H9 (cell line): ENCODE data around the gene CEP164. TPM values are rescaled to one million over a fixed set of nuclear protein-coding genes. Genes with fewer than 3 reads are reported as not detected.

ENCODE experiments used
- DNase-seq: peaks from one replicate; pipeline ENCODE4 v3.0.0-alpha.2; 2017
- H2AFZ ChIP-seq: one replicate; pipeline ENCODE4 v1.6.1; 2013; ENCODE audit warnings: mild to moderate bottlenecking, low read length, control low read depth, moderate library complexity
- H2AK5ac ChIP-seq: 2 replicates; pipeline ENCODE4 v1.6.1; 2013; ENCODE audit warnings: low read length, control low read depth, mixed read lengths; ENCODE audit not compliant: insufficient read length
- H2BK120ac ChIP-seq: one replicate; pipeline ENCODE4 v1.6.1; 2013; ENCODE audit warnings: low read depth, mild to moderate bottlenecking, low read length, control low read depth, inconsistent platforms; ENCODE audit not compliant: poor library complexity, severe bottlenecking
- H2BK12ac ChIP-seq: 2 replicates; pipeline ENCODE4 v1.6.1; 2013; ENCODE audit warnings: low read length, control low read depth, mixed read lengths, low read depth; ENCODE audit not compliant: insufficient read length
- H2BK15ac ChIP-seq: 2 replicates; pipeline ENCODE4 v1.6.1; 2013; ENCODE audit warnings: low read depth, low read length, control low read depth
- H2BK20ac ChIP-seq: one replicate; pipeline ENCODE4 v1.6.1; 2013; ENCODE audit warnings: low read depth, mild to moderate bottlenecking, low read length, control low read depth, inconsistent platforms; ENCODE audit not compliant: poor library complexity, severe bottlenecking
- H2BK5ac ChIP-seq: 2 replicates; pipeline ENCODE4 v1.6.1; 2013; ENCODE audit warnings: low read length, control low read depth, mixed read lengths; ENCODE audit not compliant: insufficient read length
- H3K14ac ChIP-seq: 2 replicates; pipeline ENCODE4 v1.6.1; 2013; ENCODE audit warnings: low read length, control low read depth; ENCODE audit not compliant: insufficient read depth
- H3K18ac ChIP-seq: 2 replicates; pipeline ENCODE4 v1.6.1; 2013; ENCODE audit warnings: low read depth, mild to moderate bottlenecking, mixed read lengths, low read length, control low read depth; ENCODE audit not compliant: insufficient read length
- H3K23ac ChIP-seq: 2 replicates; pipeline ENCODE4 v1.6.1; 2013; ENCODE audit warnings: low read length, control low read depth, mixed read lengths, low read depth; ENCODE audit not compliant: insufficient read length
- H3K23me2 ChIP-seq: 2 replicates; pipeline ENCODE4 v1.6.1; 2013; ENCODE audit warnings: low read depth, mild to moderate bottlenecking, mixed read lengths, low read length, control low read depth; ENCODE audit not compliant: insufficient read length, poor library complexity, severe bottlenecking
- H3K27ac ChIP-seq: 2 replicates; pipeline ENCODE4 v1.5.1; 2013; ENCODE audit warnings: low read length, control low read depth, mixed read lengths, low read depth; ENCODE audit not compliant: insufficient read length
- H3K27me3 ChIP-seq: 2 replicates; pipeline ENCODE4 v1.6.1; 2013; ENCODE audit warnings: low read length, control low read depth, inconsistent platforms; ENCODE audit not compliant: insufficient read depth
- H3K4ac ChIP-seq: 2 replicates; pipeline ENCODE4 v1.6.1; 2013; ENCODE audit warnings: low read depth, mild to moderate bottlenecking, control low read depth, inconsistent platforms, low read length, moderate library complexity
- H3K4me1 ChIP-seq: 2 replicates; pipeline ENCODE4 v1.6.1; 2013; ENCODE audit warnings: low read length, control low read depth, inconsistent platforms; ENCODE audit not compliant: insufficient read depth
- H3K4me2 ChIP-seq: 2 replicates; pipeline ENCODE4 v1.6.1; 2013; ENCODE audit warnings: low read length, control low read depth, mixed read lengths; ENCODE audit not compliant: insufficient read length, insufficient read depth
- H3K56ac ChIP-seq: 2 replicates; pipeline ENCODE4 v1.6.1; 2013; ENCODE audit warnings: low read depth, mild to moderate bottlenecking, mixed read lengths, low read length, control low read depth; ENCODE audit not compliant: insufficient read length
- H3K79me1 ChIP-seq: 2 replicates; pipeline ENCODE4 v1.6.1; 2013; ENCODE audit warnings: low read depth, mild to moderate bottlenecking, moderate library complexity, low read length, control low read depth, inconsistent platforms; ENCODE audit not compliant: insufficient read depth, poor library complexity, severe bottlenecking
- H3K79me2 ChIP-seq: 2 replicates; pipeline ENCODE4 v1.6.1; 2013; ENCODE audit warnings: low read length, control low read depth, inconsistent platforms; ENCODE audit not compliant: insufficient read depth
- H3K9ac ChIP-seq: 2 replicates; pipeline ENCODE4 v1.6.1; 2013; ENCODE audit warnings: low read length, control low read depth, mixed read lengths; ENCODE audit not compliant: insufficient read length; ENCODE audit errors: extremely low read depth
- H3K9me3 ChIP-seq: one replicate; pipeline ENCODE4 v1.6.1; 2013; ENCODE audit warnings: low read depth, low read length, inconsistent platforms; ENCODE audit not compliant: control insufficient read depth
- H3T11ph ChIP-seq: one replicate; pipeline ENCODE4 v1.6.1; 2013; ENCODE audit warnings: mild to moderate bottlenecking, low read length, control low read depth, inconsistent platforms
- H4K20me1 ChIP-seq: one replicate; pipeline ENCODE4 v1.6.1; 2013; ENCODE audit not compliant: control insufficient read depth, insufficient read length, insufficient read depth
- H4K5ac ChIP-seq: 2 replicates; pipeline ENCODE4 v1.6.1; 2013; ENCODE audit warnings: low read depth, mild to moderate bottlenecking, mixed read lengths, low read length, control low read depth; ENCODE audit not compliant: insufficient read length
- H4K8ac ChIP-seq: replicated peaks from 2 replicates; pipeline ENCODE4 v1.6.1; 2013; ENCODE audit warnings: low read length, control low read depth, mixed read lengths, low read depth; ENCODE audit not compliant: insufficient read length
- H4K91ac ChIP-seq: 2 replicates; pipeline ENCODE4 v1.6.1; 2013; ENCODE audit warnings: low read depth, mild to moderate bottlenecking, moderate library complexity, mixed read lengths, low read length, control low read depth; ENCODE audit not compliant: insufficient read length
- H3K27ac Mint-ChIP-seq, 3 experiments: 2 replicates in 2 of 3; 3 replicates in 1 of 3; pipeline ENCODE4 v1.8.0; 2020 to 2021; ENCODE audit warnings: mixed read lengths in 3 of 3, mild to moderate bottlenecking in 1 of 3, moderate library complexity in 1 of 3
- H3K27me3 Mint-ChIP-seq: 2 replicates; pipeline ENCODE4 v1.8.0; 2021; ENCODE audit warnings: low read depth, mild to moderate bottlenecking, moderate library complexity, mixed read lengths
- H3K36me3 Mint-ChIP-seq, 3 experiments: 2 replicates in 2 of 3; 3 replicates in 1 of 3; pipeline ENCODE4 v1.8.0; 2020 to 2021; ENCODE audit warnings: low read depth in 3 of 3, mixed read lengths in 3 of 3; ENCODE audit not compliant: insufficient read depth in 1 of 3
- H3K4me1 Mint-ChIP-seq, 2 experiments: 2 replicates each; pipeline ENCODE4 v1.8.0; 2020; ENCODE audit warnings: mixed read lengths in 2 of 2
- H3K4me3 Mint-ChIP-seq, 2 experiments: 2 replicates in 1 of 2; 3 replicates in 1 of 2; pipeline ENCODE4 v1.8.0; 2020 to 2021; ENCODE audit warnings: mild to moderate bottlenecking in 2 of 2, mixed read lengths in 2 of 2, moderate library complexity in 1 of 2
- H3K9me3 Mint-ChIP-seq, 2 experiments: 2 replicates in 1 of 2; 3 replicates in 1 of 2; pipeline ENCODE4 v1.8.0; 2020; ENCODE audit warnings: mild to moderate bottlenecking in 2 of 2, mixed read lengths in 2 of 2, moderate library complexity in 1 of 2
- WGBS: extraction: QIAGEN DNeasy Blood & Tissue Kit; methylation state at CpG from one replicate; pipeline ENCODE4 v1.1.7; 2013; ENCODE audit warnings: missing lambda C conversion rate, low lambda C conversion rate, mixed read lengths; ENCODE audit not compliant: insufficient read length; ENCODE audit errors: extremely low coverage; 5-methylcytosine and 5-hydroxymethylcytosine counted together
- total RNA-seq: library from RNA; stranded (reverse); gene quantifications from 2 replicates; pipeline ENCODE4 v1.2.1, GENCODE V29; 2021
- TF ChIP-seq, protein P1 (sequence below): fragments of 200-600 bp; sonication (generic); conservative IDR thresholded peaks from 3 replicates; pipeline ENCODE4 v1.8.0; 2021; ENCODE audit warnings: antibody characterized with exemption, mild to moderate bottlenecking

The CEP164 gene
- total RNA-seq, 1 experiment from 2014 or later: 24.9 TPM

DNA sequence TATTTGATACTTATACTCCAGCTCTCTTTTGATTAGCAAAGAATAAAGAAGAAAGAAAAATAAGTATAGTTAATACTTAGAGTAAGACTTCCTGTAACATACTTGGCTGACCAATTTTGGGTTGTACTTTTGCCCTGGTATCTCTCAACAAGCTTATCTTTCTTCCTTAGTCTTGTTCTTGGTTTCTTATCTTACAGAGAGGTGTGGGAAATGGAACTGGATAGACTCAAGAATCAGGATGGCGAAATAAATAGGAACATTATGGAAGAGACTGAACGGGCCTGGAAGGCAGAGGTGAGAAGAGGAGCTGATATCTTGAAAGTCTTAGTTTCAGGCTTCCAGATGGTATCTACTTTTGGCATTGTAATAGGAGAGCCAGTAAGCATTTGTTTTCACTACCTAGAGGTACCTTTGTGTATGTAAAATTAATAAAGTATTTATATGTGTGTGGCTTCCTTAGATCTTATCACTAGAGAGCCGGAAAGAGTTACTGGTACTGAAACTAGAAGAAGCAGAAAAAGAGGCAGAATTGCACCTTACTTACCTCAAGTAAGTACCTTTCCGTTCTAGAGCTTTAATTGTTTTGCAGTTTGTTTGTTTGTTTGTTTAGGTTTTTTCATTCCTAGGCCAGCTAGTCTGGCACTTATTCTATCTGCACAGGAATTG is 47.8 kb upstream of the CEP164 start:
- H3K14ac ChIP-seq: no peak overlapping the region

More for the DNA sequence above, 47.8 kb upstream of the CEP164 start:
- H3K56ac ChIP-seq: no peak overlapping the region
- no peaks in the 10 kb centered on the region for H4K20me1 ChIP-seq
- no peak overlapping the region for H2BK20ac ChIP-seq
- no CpG with 5 or more reads among the region's 4 CpGs for WGBS
- H3K23ac ChIP-seq: no peak overlapping the region
- no peak overlapping the region for H2BK12ac ChIP-seq
- DNase-seq: no peak
- H3K79me2 ChIP-seq: no peaks in the 10 kb centered on the region
- H3K4me1 ChIP-seq: no peaks in the 10 kb centered on the region
- H3K9me3 Mint-ChIP-seq: no peaks in the 10 kb centered on the region
- no peak overlapping the region for H3K27ac ChIP-seq
- no peak overlapping the region for H4K91ac ChIP-seq
- H2BK120ac ChIP-seq: no peak overlapping the region
- H2BK5ac ChIP-seq: no peak overlapping the region
- H4K8ac ChIP-seq: no peak overlapping the region
- H3K36me3 Mint-ChIP-seq: peaks cover 18 to 52% (median 52%) of the 10 kb centered on the region in 3 experiments; a peak in 6 of 7 replicates
- H2AFZ ChIP-seq: no peak overlapping the region
- no peak overlapping the region for H3K4me2 ChIP-seq
- H2BK15ac ChIP-seq: no peak overlapping the region
- H3T11ph ChIP-seq: no peak overlapping the region
- no peak overlapping the region for H3K18ac ChIP-seq
- no peaks in the 10 kb centered on the region for H3K9me3 ChIP-seq
- no peak overlapping the region for H2AK5ac ChIP-seq
- no peak overlapping the region for H4K5ac ChIP-seq
- no peak overlapping the region for H3K27ac Mint-ChIP-seq
- H3K27me3 ChIP-seq: no peaks in the 10 kb centered on the region
- no peaks in the 10 kb centered on the region for H3K23me2 ChIP-seq
- no peak overlapping the region; a peak in 1 of 5 replicates for H3K4me3 Mint-ChIP-seq
- no peak overlapping the region for H3K9ac ChIP-seq
- H3K27me3 Mint-ChIP-seq: no peaks in the 10 kb centered on the region
- TF ChIP-seq, protein P1, sequence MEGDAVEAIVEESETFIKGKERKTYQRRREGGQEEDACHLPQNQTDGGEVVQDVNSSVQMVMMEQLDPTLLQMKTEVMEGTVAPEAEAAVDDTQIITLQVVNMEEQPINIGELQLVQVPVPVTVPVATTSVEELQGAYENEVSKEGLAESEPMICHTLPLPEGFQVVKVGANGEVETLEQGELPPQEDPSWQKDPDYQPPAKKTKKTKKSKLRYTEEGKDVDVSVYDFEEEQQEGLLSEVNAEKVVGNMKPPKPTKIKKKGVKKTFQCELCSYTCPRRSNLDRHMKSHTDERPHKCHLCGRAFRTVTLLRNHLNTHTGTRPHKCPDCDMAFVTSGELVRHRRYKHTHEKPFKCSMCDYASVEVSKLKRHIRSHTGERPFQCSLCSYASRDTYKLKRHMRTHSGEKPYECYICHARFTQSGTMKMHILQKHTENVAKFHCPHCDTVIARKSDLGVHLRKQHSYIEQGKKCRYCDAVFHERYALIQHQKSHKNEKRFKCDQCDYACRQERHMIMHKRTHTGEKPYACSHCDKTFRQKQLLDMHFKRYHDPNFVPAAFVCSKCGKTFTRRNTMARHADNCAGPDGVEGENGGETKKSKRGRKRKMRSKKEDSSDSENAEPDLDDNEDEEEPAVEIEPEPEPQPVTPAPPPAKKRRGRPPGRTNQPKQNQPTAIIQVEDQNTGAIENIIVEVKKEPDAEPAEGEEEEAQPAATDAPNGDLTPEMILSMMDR: no peak
- peaks cover 0 to 2% of the 10 kb centered on the region in 2 experiments; a peak in 1 of 4 replicates for H3K4me1 Mint-ChIP-seq
- no peak overlapping the region for H3K4ac ChIP-seq
- H3K79me1 ChIP-seq: no peaks in the 10 kb centered on the region
